Measurements from ENCODE around the gene CSF2RB.

CSF2RB gene

GRCh38 chr22:36881504-36882245, 31.8 kb upstream of the CSF2RB start:
- Histone ChIP-seq H3K27me3 (ENCODE audit: insufficient read depth, low read length, poor library complexity, severe bottlenecking) (peaks cover 4% of the 10 kb centered on the region), H3F3A (ENCODE audit: low read depth) (no peaks in the 10 kb centered on the region), H3K4me1 (ENCODE audit: insufficient read depth, low read length, poor library complexity, severe bottlenecking) (no peaks in the 10 kb centered on the region), H2AFZ (ENCODE audit: low read length) (no peak overlapping the region), H3K79me2 (ENCODE audit: insufficient read depth, low read length) (no peaks in the 10 kb centered on the region), H3K9me3 (ENCODE audit: insufficient read depth, low read depth, low read length) (peaks cover 11% of the 10 kb centered on the region; the same call in 1 of the 2 replicates), H3K4me3 (ENCODE audit: low read length, poor library complexity, severe bottlenecking) (no peak overlapping the region), H3K9ac (ENCODE audit: low read depth, low read length, poor library complexity, severe bottlenecking) (no peak overlapping the region), H3K4me2 (ENCODE audit: low read depth, low read length, poor library complexity, severe bottlenecking) (no peak overlapping the region), H3K9me2 (replicated peaks; ENCODE audit: low read depth, low read length) (no peaks in the 10 kb centered on the region), H4K20me1 (ENCODE audit: insufficient read depth, low read length, poor library complexity, severe bottlenecking) (no peaks in the 10 kb centered on the region), H3K36me3 (ENCODE audit: insufficient read depth, low read length) (no peaks in the 10 kb centered on the region)
- TF ChIP-seq CTCF (conservative IDR thresholded peaks at IDR 0.05; ENCODE audit: low read length) (no peak), EZH2phosphoT487 (IDR thresholded peaks at IDR 0.05; ENCODE audit: borderline replicate concordance) (no peak)

- H3K4me3 ChIP-seq (ENCODE audit: low read length, poor library complexity, severe bottlenecking): no peak overlapping the region
These were observed 28.9 kb upstream of the CSF2RB start for GRCh38 chr22:36884349-36885158.

GRCh38 chr22:36885474-36885873, 28.0 kb upstream of the CSF2RB start:
- H3K36me3 ChIP-seq (ENCODE audit: insufficient read depth, low read length): no peaks in the 10 kb centered on the region
- H3F3A ChIP-seq (ENCODE audit: low read depth): no peaks in the 10 kb centered on the region
- H3K9me2 ChIP-seq (replicated peaks; ENCODE audit: low read depth, low read length): no peaks in the 10 kb centered on the region
- H3K79me2 ChIP-seq (ENCODE audit: insufficient read depth, low read length): no peaks in the 10 kb centered on the region
- peaks cover 8% of the 10 kb centered on the region; the same call in 1 of the 2 replicates for H3K9me3 ChIP-seq (ENCODE audit: insufficient read depth, low read depth, low read length)
- no peak overlapping the region for H3K4me2 ChIP-seq (ENCODE audit: low read depth, low read length, poor library complexity, severe bottlenecking)
- no peak overlapping the region for H3K4me3 ChIP-seq (ENCODE audit: low read length, poor library complexity, severe bottlenecking)
- H2AFZ ChIP-seq (ENCODE audit: low read length): no peak overlapping the region
- no peaks in the 10 kb centered on the region for H4K20me1 ChIP-seq (ENCODE audit: insufficient read depth, low read length, poor library complexity, severe bottlenecking)
- peaks cover under 1% of the 10 kb centered on the region for H3K27me3 ChIP-seq (ENCODE audit: insufficient read depth, low read length, poor library complexity, severe bottlenecking)
- TF ChIP-seq EZH2phosphoT487 (IDR thresholded peaks at IDR 0.05; ENCODE audit: borderline replicate concordance) (no peak), CTCF (conservative IDR thresholded peaks at IDR 0.05; ENCODE audit: low read length) (no peak)
- no peaks in the 10 kb centered on the region for H3K4me1 ChIP-seq (ENCODE audit: insufficient read depth, low read length, poor library complexity, severe bottlenecking)
- H3K9ac ChIP-seq (ENCODE audit: low read depth, low read length, poor library complexity, severe bottlenecking): no peak overlapping the region

More at GRCh38 chr22:36884349-36885158, 28.9 kb upstream of the CSF2RB start:
- Histone ChIP-seq H2AFZ (ENCODE audit: low read length) (no peak overlapping the region), H3K9me3 (ENCODE audit: insufficient read depth, low read depth, low read length) (peaks cover 11% of the 10 kb centered on the region; the same call in 1 of the 2 replicates), H3K4me1 (ENCODE audit: insufficient read depth, low read length, poor library complexity, severe bottlenecking) (no peaks in the 10 kb centered on the region), H3K79me2 (ENCODE audit: insufficient read depth, low read length) (no peaks in the 10 kb centered on the region), H3K9ac (ENCODE audit: low read depth, low read length, poor library complexity, severe bottlenecking) (no peak overlapping the region), H3K9me2 (replicated peaks; ENCODE audit: low read depth, low read length) (no peaks in the 10 kb centered on the region), H4K20me1 (ENCODE audit: insufficient read depth, low read length, poor library complexity, severe bottlenecking) (no peaks in the 10 kb centered on the region), H3K36me3 (ENCODE audit: insufficient read depth, low read length) (no peaks in the 10 kb centered on the region), H3K4me2 (ENCODE audit: low read depth, low read length, poor library complexity, severe bottlenecking) (no peak overlapping the region), H3F3A (ENCODE audit: low read depth) (no peaks in the 10 kb centered on the region), H3K27me3 (ENCODE audit: insufficient read depth, low read length, poor library complexity, severe bottlenecking) (peaks cover 4% of the 10 kb centered on the region)
- TF ChIP-seq EZH2phosphoT487 (IDR thresholded peaks at IDR 0.05; ENCODE audit: borderline replicate concordance) (no peak), CTCF (conservative IDR thresholded peaks at IDR 0.05; ENCODE audit: low read length) (no peak)

Measured in Loucy (cell line).